Activated naive CD8-positive, alpha-beta T cell treated with anti-CD3 and anti-CD28 coated beads, Interleukin-2, amount 10 ng/mL, durations not matched to agents 7 days and 5 days (primary cell): ENCODE data around the gene MMEL1. TPM values are rescaled to one million over a fixed set of nuclear protein-coding genes. Genes with fewer than 3 reads are reported as not detected.

Experiments used
- ATAC-seq: fragments of 150-1000 bp; cut with Tn5 transposase; one replicate; pipeline ENCODE4 v1.10.0; 2021; ENCODE audit warnings: low read depth, moderate library complexity
- POLR2A ChIA-PET: fragments of 350-600 bp; sonication (Branson Sonifier 250); formaldehyde crosslinking; loops from one replicate; lab custom pipeline; 2021; ENCODE audit warnings: antibody characterized with exemption; lab: Charles Lee
- DNase-seq: peaks from one replicate; pipeline ENCODE4 v3.0.0; 2021
- H3K27ac Mint-ChIP-seq: one replicate; pipeline ENCODE4 v1.8.0; 2022; ENCODE audit warnings: mild to moderate bottlenecking, mixed read lengths
- H3K27me3 Mint-ChIP-seq: one replicate; pipeline ENCODE4 v1.8.0; 2022; ENCODE audit warnings: mild to moderate bottlenecking, moderate library complexity, mixed read lengths
- H3K36me3 Mint-ChIP-seq: one replicate; pipeline ENCODE4 v1.8.0; 2021; ENCODE audit warnings: mild to moderate bottlenecking, mixed read lengths
- H3K4me1 Mint-ChIP-seq: one replicate; pipeline ENCODE4 v1.8.0; 2021; ENCODE audit warnings: mixed read lengths
- H3K4me3 Mint-ChIP-seq: one replicate; pipeline ENCODE4 v1.8.0; 2022; ENCODE audit warnings: mild to moderate bottlenecking, moderate library complexity, mixed read lengths
- H3K9me3 Mint-ChIP-seq: one replicate; pipeline ENCODE4 v1.8.0; 2021; ENCODE audit warnings: mixed read lengths
- total RNA-seq, 2 experiments: library from RNA; stranded (reverse); gene quantifications; one replicate each; pipeline ENCODE4 v1.2.3, GENCODE V29; 2021

MMEL1 gene
- total RNA-seq, 2 experiments from 2014 or later, result 3.0 to 4.1 TPM

- DNase-seq, result peak; percentile 3
- Mint-ChIP-seq H3K4me3 (no peak overlapping the region), H3K27ac (no peak overlapping the region), H3K4me1 (peaks cover 5% of the 10 kb centered on the region), H3K36me3 (peaks cover 2% of the 10 kb centered on the region), H3K27me3 (no peaks in the 10 kb centered on the region), H3K9me3 (no peaks in the 10 kb centered on the region)
- POLR2A ChIA-PET, result no interaction called here
- ATAC-seq, result no peak
Measured at GRCh38 chr1:2591233-2591580, 41.6 kb downstream of the MMEL1 start.

- Mint-ChIP-seq H3K27ac (no peak overlapping the region), H3K4me3 (no peak overlapping the region), H3K4me1 (peaks cover 5% of the 10 kb centered on the region), H3K27me3 (no peaks in the 10 kb centered on the region), H3K36me3 (peaks cover 2% of the 10 kb centered on the region), H3K9me3 (no peaks in the 10 kb centered on the region)
- ATAC-seq (no peak), DNase-seq (peak; percentile 30)
- POLR2A ChIA-PET, result no interaction called here
Measured at GRCh38 chr1:2590233-2591141, 42.3 kb downstream of the MMEL1 start.

GRCh38 chr1:2589431-2590232 lies 43.2 kb downstream of the MMEL1 start:
- Mint-ChIP-seq H3K4me3 (no peak overlapping the region), H3K36me3 (peaks cover 2% of the 10 kb centered on the region), H3K9me3 (no peaks in the 10 kb centered on the region), H3K27me3 (no peaks in the 10 kb centered on the region), H3K4me1 (peaks cover 10% of the 10 kb centered on the region), H3K27ac (no peak overlapping the region)
- POLR2A ChIA-PET, result interaction anchor here (0.6 to 7.8 kb wide), 2 partner anchors 30 to 401 kb away, joined by 3 to 231 read pairs; partner anchors contain the start of gene TNFRSF14
- DNase-seq (peak; percentile 27), ATAC-seq (no peak)

GRCh38 chr1:2588661-2589430 lies 44.0 kb downstream of the MMEL1 start:
- Mint-ChIP-seq H3K27me3 (no peaks in the 10 kb centered on the region), H3K4me1 (peaks cover 17% of the 10 kb centered on the region), H3K4me3 (no peak overlapping the region), H3K36me3 (peaks cover 2% of the 10 kb centered on the region), H3K9me3 (no peaks in the 10 kb centered on the region), H3K27ac (no peak overlapping the region)
- ATAC-seq (no peak), DNase-seq (no peak)
- POLR2A ChIA-PET, result interaction anchor here (0.6 to 7.8 kb wide), 3 partner anchors 29 to 400 kb away, joined by 3 to 231 read pairs (median 3); partner anchors contain the start of gene TNFRSF14

- POLR2A ChIA-PET, result interaction anchor here (0.9 to 7.8 kb wide), 7 partner anchors 8 to 63 kb away, joined by 3 to 231 read pairs (median 5); partner anchors contain the start of genes PANK4 and TNFRSF14
- no peaks in the 10 kb centered on the region for H3K27me3 Mint-ChIP-seq
- H3K4me3 Mint-ChIP-seq, result peak overlapping the region; percentile 85
- H3K36me3 Mint-ChIP-seq, result peaks cover 2% of the 10 kb centered on the region
- H3K4me1 Mint-ChIP-seq, result peaks cover 25% of the 10 kb centered on the region
- no peak for DNase-seq
- no peak for ATAC-seq
- peak overlapping the region; percentile 58 for H3K27ac Mint-ChIP-seq
- no peaks in the 10 kb centered on the region for H3K9me3 Mint-ChIP-seq
Measured at GRCh38 chr1:2587860-2588571, 44.8 kb downstream of the MMEL1 start.

GRCh38 chr1:2587071-2587859 lies 45.6 kb downstream of the MMEL1 start:
- peak overlapping the region; percentile 74 for H3K27ac Mint-ChIP-seq
- H3K4me1 Mint-ChIP-seq, result peaks cover 26% of the 10 kb centered on the region
- no peaks in the 10 kb centered on the region for H3K27me3 Mint-ChIP-seq
- POLR2A ChIA-PET, result interaction anchor here (0.6 to 7.8 kb wide), 11 partner anchors 9 to 392 kb away, joined by 3 to 231 read pairs (median 4); partner anchors contain the start of genes FAAP20, PANK4, PEX10 and TNFRSF14
- no peak for ATAC-seq
- no peak for DNase-seq
- peak overlapping the region; percentile 85 for H3K4me3 Mint-ChIP-seq
- no peaks in the 10 kb centered on the region for H3K9me3 Mint-ChIP-seq
- H3K36me3 Mint-ChIP-seq, result peaks cover 2% of the 10 kb centered on the region

GRCh38 chr1:2586154-2587070 lies 46.4 kb downstream of the MMEL1 start, which contains the start of gene PRXL2B:
PRXL2B (plus strand) TSS chr1:2586777; CDS start chr1:2586886, 109 bp downstream.
- Mint-ChIP-seq H3K4me1 (peaks cover 30% of the 10 kb centered on the region), H3K36me3 (peaks cover 2% of the 10 kb centered on the region), H3K4me3 (peak within 1 kb of the TSS; percentile 95), H3K27me3 (no peaks in the 10 kb centered on the region), H3K27ac (peak within 1 kb of the TSS; percentile 96), H3K9me3 (no peaks in the 10 kb centered on the region)
- DNase-seq, result peak; percentile 100
- peak; percentile 75 for ATAC-seq
- POLR2A ChIA-PET, result interaction anchor here (0.6 to 7.8 kb wide), 22 partner anchors 9 to 1063 kb away, joined by 3 to 231 read pairs (median 4); partner anchors contain the start of genes FAAP20, MORN1, PANK4 and PEX10

GRCh38 chr1:2585318-2586092 lies 47.3 kb downstream of the MMEL1 start:
- Mint-ChIP-seq H3K9me3 (no peaks in the 10 kb centered on the region), H3K36me3 (peaks cover 2% of the 10 kb centered on the region), H3K4me1 (peaks cover 32% of the 10 kb centered on the region), H3K4me3 (peak overlapping the region; percentile 95), H3K27me3 (no peaks in the 10 kb centered on the region), H3K27ac (peak overlapping the region; percentile 96)
- POLR2A ChIA-PET, result interaction anchor here (0.6 to 7.8 kb wide), 23 partner anchors 8 to 1643 kb away, joined by 3 to 231 read pairs (median 4); partner anchors contain the start of genes MORN1, PANK4, PEX10 and RER1
- ATAC-seq (peak; percentile 57), DNase-seq (peak; percentile 81)

- Mint-ChIP-seq H3K4me3 (peak overlapping the region; percentile 95), H3K4me1 (peaks cover 35% of the 10 kb centered on the region), H3K36me3 (no peaks in the 10 kb centered on the region), H3K27me3 (no peaks in the 10 kb centered on the region), H3K9me3 (no peaks in the 10 kb centered on the region), H3K27ac (peak overlapping the region; percentile 96)
- POLR2A ChIA-PET, result interaction anchor here (0.7 to 7.8 kb wide), 21 partner anchors 10 to 1643 kb away, joined by 3 to 231 read pairs (median 4); partner anchors contain the start of genes MORN1, PANK4, PEX10 and RER1
- DNase-seq (no peak), ATAC-seq (no peak)
Measured at GRCh38 chr1:2584686-2585317, 48.0 kb downstream of the MMEL1 start.
